ENCODE measurements around the gene GSTA2.
"Not testable (repeated sequence)": the region's sequence is repeated elsewhere in the genome, so short reads cannot be mapped to it uniquely, and the experiment has no call there.

DNA sequence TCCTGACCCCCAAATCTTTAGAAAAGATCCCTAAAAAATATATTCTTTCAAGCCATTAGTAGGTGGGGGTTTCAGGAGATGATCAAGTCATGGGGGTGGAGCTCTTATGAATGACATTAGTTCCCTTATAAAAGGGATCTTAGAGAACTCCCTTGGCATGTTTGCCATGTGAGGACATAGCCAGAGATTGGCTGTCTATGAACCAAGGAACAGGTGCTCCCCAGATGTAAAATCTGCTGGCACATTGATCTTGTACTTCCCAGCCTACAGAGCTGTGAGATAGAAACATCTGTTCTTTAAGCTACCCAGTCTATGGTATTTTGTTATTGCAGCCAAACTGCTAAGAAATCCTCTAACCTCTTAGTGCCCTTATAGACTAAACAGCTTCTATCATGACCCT lies 4.4 kb upstream of the GSTA2 start:
- TF ChIP-seq MEF2A (IDR thresholded peaks at IDR 0.05; ENCODE audit: borderline replicate concordance, low read depth); RAD21 (IDR thresholded peaks at IDR 0.05; ENCODE audit: low read length); NFIC (IDR thresholded peaks at IDR 0.05; ENCODE audit: borderline replicate concordance); GATA2 (CRISPR knock-in tag; IDR thresholded peaks at IDR 0.05); POLR2AphosphoS5 (IDR thresholded peaks at IDR 0.05; ENCODE audit: low read depth, low read length); EP300 (IDR thresholded peaks at IDR 0.05; ENCODE audit: borderline replicate concordance in 1 of 2, low read depth in 1 of 2, low read length in 1 of 2): not testable (repeated sequence)
- TF ChIP-seq, protein P1, sequence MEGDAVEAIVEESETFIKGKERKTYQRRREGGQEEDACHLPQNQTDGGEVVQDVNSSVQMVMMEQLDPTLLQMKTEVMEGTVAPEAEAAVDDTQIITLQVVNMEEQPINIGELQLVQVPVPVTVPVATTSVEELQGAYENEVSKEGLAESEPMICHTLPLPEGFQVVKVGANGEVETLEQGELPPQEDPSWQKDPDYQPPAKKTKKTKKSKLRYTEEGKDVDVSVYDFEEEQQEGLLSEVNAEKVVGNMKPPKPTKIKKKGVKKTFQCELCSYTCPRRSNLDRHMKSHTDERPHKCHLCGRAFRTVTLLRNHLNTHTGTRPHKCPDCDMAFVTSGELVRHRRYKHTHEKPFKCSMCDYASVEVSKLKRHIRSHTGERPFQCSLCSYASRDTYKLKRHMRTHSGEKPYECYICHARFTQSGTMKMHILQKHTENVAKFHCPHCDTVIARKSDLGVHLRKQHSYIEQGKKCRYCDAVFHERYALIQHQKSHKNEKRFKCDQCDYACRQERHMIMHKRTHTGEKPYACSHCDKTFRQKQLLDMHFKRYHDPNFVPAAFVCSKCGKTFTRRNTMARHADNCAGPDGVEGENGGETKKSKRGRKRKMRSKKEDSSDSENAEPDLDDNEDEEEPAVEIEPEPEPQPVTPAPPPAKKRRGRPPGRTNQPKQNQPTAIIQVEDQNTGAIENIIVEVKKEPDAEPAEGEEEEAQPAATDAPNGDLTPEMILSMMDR (IDR thresholded peaks at IDR 0.05) = not testable (repeated sequence)
- TF ChIP-seq, protein P2, sequence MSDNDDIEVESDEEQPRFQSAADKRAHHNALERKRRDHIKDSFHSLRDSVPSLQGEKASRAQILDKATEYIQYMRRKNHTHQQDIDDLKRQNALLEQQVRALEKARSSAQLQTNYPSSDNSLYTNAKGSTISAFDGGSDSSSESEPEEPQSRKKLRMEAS (IDR thresholded peaks at IDR 0.05; ENCODE audit: low read depth) = not testable (repeated sequence)
